ENCODE data around the gene TBL3. TPM values are rescaled to one million over a fixed set of nuclear protein-coding genes. Genes with fewer than 3 reads are reported as not detected.

Gene TBL3
- total RNA-seq, 1 experiment from 2014 or later: 68.9 TPM

DNA sequence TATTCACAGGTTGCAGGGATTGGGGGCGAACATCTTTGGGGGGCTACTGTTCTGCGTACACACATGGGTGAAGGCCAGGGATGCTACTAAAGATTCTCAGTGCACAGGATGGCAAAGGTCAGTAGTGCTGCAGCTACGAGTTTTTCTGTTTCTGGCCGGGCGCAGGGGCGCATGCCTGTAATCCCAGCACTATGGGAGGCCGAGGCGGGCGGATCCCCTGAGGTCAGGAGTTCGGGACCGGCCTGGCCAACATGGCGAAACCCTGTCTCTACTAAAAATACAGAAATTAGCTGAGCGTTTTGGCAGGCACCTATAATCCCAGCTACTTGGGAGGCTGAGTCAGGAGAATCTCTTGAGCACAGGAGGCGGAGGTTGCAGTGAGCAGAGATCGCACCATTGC is 41.7 kb downstream of the TBL3 start:
- no peak for TF ChIP-seq SP1 (IDR thresholded peaks at IDR 0.05; ENCODE audit: low read depth)
- TF ChIP-seq ELF1 (IDR thresholded peaks at IDR 0.05; ENCODE audit: borderline replicate concordance, low read depth): no peak
- no peak for TF ChIP-seq TCF7L2 (IDR thresholded peaks at IDR 0.05; ENCODE audit: borderline replicate concordance, extremely low read depth, insufficient read depth, insufficient read length)
- no peak for TF ChIP-seq RAD21 (IDR thresholded peaks at IDR 0.05; ENCODE audit: low read depth)
- TF ChIP-seq POLR2AphosphoS5 (IDR thresholded peaks at IDR 0.05; ENCODE audit: low read depth, low read length): no peak
- no peak for TF ChIP-seq EZH2phosphoT487 (IDR thresholded peaks at IDR 0.05; ENCODE audit: borderline replicate concordance)
- TF ChIP-seq JUND (IDR thresholded peaks at IDR 0.05): no peak
- no peak for TF ChIP-seq REST (IDR thresholded peaks at IDR 0.05; ENCODE audit: low read depth)
- no peak for TF ChIP-seq EGR1 (IDR thresholded peaks at IDR 0.05; ENCODE audit: low read depth)
- H3K9me3 ChIP-seq (ENCODE audit: control insufficient read depth in 1 of 2, insufficient read depth in 1 of 2, low read depth in 1 of 2, low read length in 2 of 2): no peaks in the 10 kb centered on the region
- no peaks in the 10 kb centered on the region for H3K9me2 ChIP-seq (ENCODE audit: insufficient read depth)
- ChIA-PET RAD21 (ENCODE audit: low non-redundant PET in 1 of 2, low total read pairs in 2 of 2, uncharacterized antibody in 2 of 2, unreplicated experiment in 2 of 2) (no interaction called here), CTCF (interaction anchor here (1.2 to 1.3 kb wide), 2 partner anchors 9 to 10 kb away, joined by 4 to 5 read pairs; no protein-coding TSS in a partner anchor), POLR2A (no interaction called here)
- BruUV-seq (replicated peaks): no TSS peak
- intact Hi-C loops (cut with micrococcal nuclease): no loop called here
- no peak overlapping the region for H3K4me3 ChIP-seq (replicated peaks in 1 of 2; ENCODE audit: low read depth in 1 of 2, low read length in 2 of 2)
- H3K4me2 ChIP-seq (ENCODE audit: low read length): no peak overlapping the region
- no peak overlapping the region for H2AFZ ChIP-seq (ENCODE audit: low read depth, low read length, poor library complexity, severe bottlenecking)
- H4K20me1 ChIP-seq (ENCODE audit: insufficient read depth): peaks cover 5% of the 10 kb centered on the region; the same call in 1 of the 2 replicates
- no peak overlapping the region for H3K27ac ChIP-seq (ENCODE audit: low read depth, low read length)
- peaks cover 19% of the 10 kb centered on the region for H3K79me2 ChIP-seq (ENCODE audit: insufficient read depth, low read length)
- H3K27me3 ChIP-seq (ENCODE audit: insufficient read depth, low read length): no peaks in the 10 kb centered on the region
- no peak for ATAC-seq
- H3K9ac ChIP-seq (ENCODE audit: low read length): no peak overlapping the region
- peaks cover 18 to 35% of the 10 kb centered on the region in 2 experiments for H3K4me1 ChIP-seq (ENCODE audit: control insufficient read depth in 1 of 2, insufficient read depth in 2 of 2, low read length in 2 of 2)
- no peaks in the 10 kb centered on the region for H3K36me3 ChIP-seq (ENCODE audit: control insufficient read depth in 1 of 2, insufficient read depth in 2 of 2, low read length in 2 of 2)
- DNase-seq (ENCODE audit: low read depth, low spot score): no peak

All from HCT116 (cell line).